K562 (cell line): ENCODE results near the gene SNAP23. TPM values are rescaled to one million over a fixed set of nuclear protein-coding genes. Genes with fewer than 3 reads are reported as not detected.

Source experiments
- ATAC-seq: fragments of 200-7000 bp; cut with Tn5 transposase; 3 replicates; pipeline ENCODE4 v1.9.1; 2020; ENCODE audit warnings: moderate library complexity
- BruUV-seq: library from RNA; stranded (reverse); fragments of 400-500 nt; replicated peaks from 2 replicates; lab custom pipeline; 2021; lab: Mats Ljungman, UMichigan
- CTCF ChIA-PET: fragments of 300-600 bp; formaldehyde crosslinking; extraction: SDS; loops from one replicate; lab custom pipeline; 2021; ENCODE audit warnings: low intra/inter-chr PET ratio; lab: Yijun Ruan, JAX
- POLR2A ChIA-PET: fragments of 300-600, 350-650 bp; sonication (Branson Sonifier 250); formaldehyde crosslinking; extraction: SDS; loops from one replicate; lab custom pipeline; 2021; ENCODE audit warnings: antibody characterized with exemption, inconsistent platforms; lab: Yijun Ruan, JAX
- DNase-seq, 4 experiments: peaks; one replicate each; pipeline versions ENCODE4 v3.0.0 to v3.0.0-alpha.2; 2011 to 2018; ENCODE audit warnings: low spot score in 3 of 4, mixed read lengths in 3 of 4; ENCODE audit errors: extremely low read depth in 1 of 4
- FAIRE-seq: peaks from 2 replicates; lab custom pipeline; 2011; peaks lifted over from hg19 to GRCh38; lab: Jason Lieb, UNC
- H2AFZ ChIP-seq: 2 replicates; pipeline ENCODE4 v1.6.0; 2011; ENCODE audit warnings: low read depth, low read length, control low read depth, inconsistent platforms
- H3K27ac ChIP-seq: fragments of 200-600 bp; 3 replicates; pipeline ENCODE4 v1.8.0; 2011; ENCODE audit warnings: low read depth, mild to moderate bottlenecking, control low read depth, inconsistent platforms, low read length, moderate library complexity, mixed read lengths; ENCODE audit errors: extremely low read depth
- H3K27me3 ChIP-seq, 2 experiments: fragments of 300-600 bp in 1 of 2; 2 replicates in 1 of 2; 3 replicates in 1 of 2; pipeline versions ENCODE4 v1.6.0 to v1.8.0; 2011; ENCODE audit warnings: inconsistent platforms in 2 of 2, low read length in 2 of 2, mild to moderate bottlenecking in 1 of 2, mixed read lengths in 1 of 2, moderate library complexity in 1 of 2; ENCODE audit not compliant: control insufficient read depth in 2 of 2, insufficient read depth in 2 of 2
- H3K36me3 ChIP-seq: fragments of 300-600 bp; 3 replicates; pipeline ENCODE4 v1.8.0; 2011; ENCODE audit warnings: mild to moderate bottlenecking, low read length, inconsistent platforms; ENCODE audit not compliant: control insufficient read depth, insufficient read depth
- H3K4me1 ChIP-seq, 2 experiments: fragments of 200-600 bp in 1 of 2; replicated peaks in 1 of 2; 2 replicates in 1 of 2; 3 replicates in 1 of 2; pipeline versions ENCODE4 v1.5.1 to v1.8.0; 2011; ENCODE audit warnings: inconsistent platforms in 2 of 2, low read length in 2 of 2, mild to moderate bottlenecking in 1 of 2, mixed read lengths in 1 of 2, moderate library complexity in 1 of 2; ENCODE audit not compliant: control insufficient read depth in 2 of 2, insufficient read depth in 2 of 2
- H3K4me2 ChIP-seq: 2 replicates; pipeline ENCODE4 v1.6.1; 2011; ENCODE audit warnings: low read length, control low read depth, inconsistent platforms, mixed read lengths; ENCODE audit not compliant: insufficient read depth
- H3K4me3 ChIP-seq: fragments of 200-600 bp; sonication (generic), shearing (Covaris generic); 2 replicates; pipeline ENCODE4 v1.5.1; 2016; ENCODE audit warnings: control low read depth, inconsistent platforms
- H3K79me2 ChIP-seq: fragments of 200-600 bp; 3 replicates; pipeline ENCODE4 v1.8.0; 2011; ENCODE audit warnings: low read length, inconsistent platforms; ENCODE audit not compliant: control insufficient read depth, insufficient read depth
- H3K9ac ChIP-seq, 2 experiments: 2 replicates each; pipeline versions ENCODE4 v1.6.0 to v1.6.1; 2011; ENCODE audit warnings: low read depth in 2 of 2, low read length in 2 of 2, control low read depth in 1 of 2, inconsistent platforms in 1 of 2, mild to moderate bottlenecking in 1 of 2, mixed read lengths in 1 of 2; ENCODE audit not compliant: insufficient read depth in 1 of 2
- H3K9me1 ChIP-seq: one replicate; pipeline ENCODE4 v1.6.0; 2011; ENCODE audit warnings: inconsistent platforms, mild to moderate bottlenecking, low read length, moderate library complexity; ENCODE audit not compliant: control insufficient read depth, insufficient read depth
- H3K9me3 ChIP-seq: replicated peaks from 2 replicates; pipeline ENCODE4 v1.5.1; 2011; ENCODE audit warnings: low read depth, low read length, inconsistent platforms; ENCODE audit not compliant: control insufficient read depth, insufficient read depth
- H4K20me1 ChIP-seq: replicated peaks from 2 replicates; pipeline ENCODE4 v1.6.1; 2011; ENCODE audit warnings: low read length, inconsistent platforms, mixed read lengths; ENCODE audit not compliant: control insufficient read depth, insufficient read depth
- CBFA2T3 ChIP-seq: fragments of 450-650 bp; IDR thresholded peaks from 2 replicates; pipeline ENCODE4 v1.6.1; 2017
- CHCHD3 ChIP-seq: fragments of 250-450 bp; sonication (Bioruptor Pico); IDR thresholded peaks from 2 replicates; pipeline ENCODE4 v2.1.2; 2022; ENCODE audit warnings: mild to moderate bottlenecking
- E2F8 ChIP-seq: fragments of 450-650 bp; IDR thresholded peaks from 2 replicates; pipeline ENCODE4 v1.7.1; 2018; ENCODE audit warnings: mild to moderate bottlenecking, low read depth; ENCODE audit not compliant: partially characterized antibody
- ELK3 ChIP-seq: fragments of 450-650 bp; formaldehyde crosslinking; IDR thresholded peaks from 2 replicates; pipeline ENCODE4 v1.4.0; 2020; ENCODE audit warnings: mild to moderate bottlenecking
- MEF2D ChIP-seq: conservative IDR thresholded peaks from 2 replicates; pipeline ENCODE4 v1.6.1; 2016; ENCODE audit warnings: low read depth, missing genetic modification characterization, missing compliant biosample characterization
- SMAD4 ChIP-seq: fragments of 250-450 bp; sonication (Bioruptor Pico); conservative IDR thresholded peaks from 2 replicates; pipeline ENCODE4 v1.8.0; 2021; ENCODE audit warnings: inconsistent platforms, mild to moderate bottlenecking, moderate library complexity
- SMARCA5 ChIP-seq: fragments of 450-650 bp; IDR thresholded peaks from 2 replicates; pipeline ENCODE4 v1.6.1; 2016
- TAF15 ChIP-seq: fragments of 200-400 bp; formaldehyde crosslinking; IDR thresholded peaks from 2 replicates; pipeline ENCODE4 v1.6.1; 2017; ENCODE audit warnings: mild to moderate bottlenecking, low read depth, low read length, moderate library complexity
- TGIF2 ChIP-seq: sonication (generic); formaldehyde crosslinking; IDR thresholded peaks from 2 replicates; pipeline ENCODE4 v1.8.1; 2022; ENCODE audit warnings: mild to moderate bottlenecking, missing genetic modification reagents, moderate library complexity
- THRB ChIP-seq: fragments of 450-650 bp; formaldehyde crosslinking; conservative IDR thresholded peaks from 2 replicates; pipeline ENCODE4 v1.4.0; 2022; ENCODE audit warnings: mild to moderate bottlenecking, missing genetic modification characterization
- ZBTB8A ChIP-seq: fragments of 450-650 bp; IDR thresholded peaks from 2 replicates; pipeline ENCODE4 v1.6.1; 2018; ENCODE audit warnings: mild to moderate bottlenecking, moderate library complexity; ENCODE audit not compliant: partially characterized antibody
- WGBS: fragments of 100-300 bp; shearing (Covaris generic); methylation state at CpG from one replicate; pipeline ENCODE4 v1.1.6; 2016; ENCODE audit warnings: low coverage, mixed read lengths; ENCODE audit not compliant: insufficient coverage; ENCODE audit errors: missing lambda C conversion rate; 5-methylcytosine and 5-hydroxymethylcytosine counted together
- in situ Hi-C: fragments of 300-500 bp; cut with MboI; formaldehyde crosslinking; loops from 4 replicates; pipeline ENCODE4 v1.15.0; 2018; ENCODE audit warnings: inconsistent platforms, mixed read lengths
- intact Hi-C: fragments of 100-400 bp; cut with micrococcal nuclease; formaldehyde crosslinking; loops from 2 replicates; pipeline ENCODE4 v1.14.2; 2022
- polyA plus RNA-seq, 8 experiments: library from polyadenylated mRNA; depleted of rRNA in 4 of 8; stranded (reverse) in 5 of 8; unstranded in 3 of 8; fragments of >200 nt; fragmentation: Nextera tagmentation in 2 of 8; fragmentation: Illumina TruSeq in 1 of 8; extraction: Ambion mirVana in 2 of 8; extraction: Trizol in 1 of 8; gene quantifications; 2 replicates each; pipeline versions ENCODE4 v1.2.1 to v1.2.3, GENCODE V29; 2011 to 2014; ENCODE audit warnings: inconsistent platforms in 1 of 8, missing spikeins in 1 of 8
- total RNA-seq, 7 experiments: library from RNA; depleted of rRNA in 6 of 7; stranded (reverse); fragments of >200 nt in 6 of 7; fragmentation: Illumina TruSeq in 2 of 7; extraction: Trizol in 2 of 7; gene quantifications; 2 replicates each; pipeline versions ENCODE4 v1.2.1 to v1.2.3, GENCODE V29; 2011 to 2021; ENCODE audit warnings: low replicate concordance in 1 of 7

The SNAP23 gene
- total and polyA plus RNA-seq, 9 of the 15 experiments (the other 6 are each of a cell fraction or from before 2014, with no cell fraction given) = 78.9 to 168 (median 117) TPM

GRCh38 chr15:42523331-42523730 is 27.9 kb downstream of the SNAP23 start:
- Histone ChIP-seq H3K4me3 (no peak overlapping the region), H3K79me2 (no peaks in the 10 kb centered on the region), H2AFZ (no peak overlapping the region), H3K4me2 (no peak overlapping the region), H3K9me3 (no peaks in the 10 kb centered on the region), H4K20me1 (no peaks in the 10 kb centered on the region), H3K9me1 (no peaks in the 10 kb centered on the region), H3K4me1 (no peaks in the 10 kb centered on the region), H3K27me3 (no peaks in the 10 kb centered on the region), H3K27ac (no peak overlapping the region), H3K36me3 (peaks cover 48% of the 10 kb centered on the region), H3K9ac (no peak overlapping the region)
- ATAC-seq (no peak), FAIRE-seq (no peak), DNase-seq (no peak)
- TF ChIP-seq CBFA2T3 (no peak), THRB (no peak), ZBTB8A (no peak), CHCHD3 (CRISPR knock-in tag) (no peak)
- no TSS peak for BruUV-seq
- 88% methylated on average over 2 of the region's 2 CpGs for WGBS
- intact Hi-C loops = no loop called here
- ChIA-PET CTCF (no interaction called here), POLR2A (no interaction called here)
- in situ Hi-C loops = no loop called here

- H3K9me1 ChIP-seq = no peaks in the 10 kb centered on the region
- H3K27ac ChIP-seq = no peak overlapping the region
- peaks cover 61% of the 10 kb centered on the region; the same call in 2 of the 3 replicates for H3K36me3 ChIP-seq
- H3K4me3 ChIP-seq = no peak overlapping the region
- intact Hi-C loops = no loop called here
- no peak overlapping the region for H2AFZ ChIP-seq
- H3K9me3 ChIP-seq = no peaks in the 10 kb centered on the region
- H4K20me1 ChIP-seq = no peaks in the 10 kb centered on the region
- no peaks in the 10 kb centered on the region for H3K79me2 ChIP-seq
- CTCF ChIA-PET = no interaction called here
- ATAC-seq (no peak), DNase-seq (no peak), FAIRE-seq (no peak)
- POLR2A ChIA-PET = interaction anchor here (0.6 kb wide), 3 partner anchors 12 to 52 kb away, joined by 3 read pairs; no protein-coding TSS in a partner anchor
- H3K4me1 ChIP-seq = no peaks in the 10 kb centered on the region
- H3K27me3 ChIP-seq = no peaks in the 10 kb centered on the region
- H3K4me2 ChIP-seq = no peak overlapping the region
- in situ Hi-C loops = no loop called here
- no peak overlapping the region for H3K9ac ChIP-seq
- WGBS = 91% methylated on average over 3 of the region's 3 CpGs
- BruUV-seq = no TSS peak
- no peak for TF ChIP-seq MEF2D (tag)
- TF ChIP-seq ELK3 = no peak
- TF ChIP-seq TGIF2 (CRISPR knock-in tag) = no peak
- no peak for TF ChIP-seq SMAD4 (CRISPR knock-in tag)
- TF ChIP-seq E2F8 = no peak
- TF ChIP-seq SMARCA5 = no peak
- TF ChIP-seq TAF15 = no peak
Measured at GRCh38 chr15:42528970-42529369, 33.5 kb downstream of the SNAP23 start.
